Right ventricle myocardium superior (tissue), 1 donor: ENCODE measurements around the gene DPM3. TPM values are rescaled to one million over a fixed set of nuclear protein-coding genes. Genes with fewer than 3 reads are reported as not detected.

ENCODE experiments used
- ATAC-seq: fragments of 200-7000 bp; cut with Tn5 transposase; one replicate; pipeline ENCODE4 v1.9.1; 2020; ENCODE audit warnings: mild to moderate bottlenecking; ENCODE audit not compliant: poor library complexity
- DNase-seq: peaks from one replicate; pipeline ENCODE4 v3.0.0-alpha.2; 2020
- intact Hi-C: fragments of 100-400 bp; cut with DNase I; formaldehyde crosslinking; loops from one replicate; pipeline ENCODE4 v1.11.2; 2022
- total RNA-seq: library from RNA; stranded (reverse); fragmentation: NEBNext Ultra II Directional; extraction: Animal tissue kit (Norgen Biotek cat#: 25700); gene quantifications from one replicate; pipeline ENCODE4 v1.2.1, GENCODE V29; 2021
- donor health status: DM: no; HTN: yes; CAD: no; lungs with severe emphysema.

Gene DPM3
- total RNA-seq, 1 donor from 2014 or later: 49.4 TPM

DNA sequence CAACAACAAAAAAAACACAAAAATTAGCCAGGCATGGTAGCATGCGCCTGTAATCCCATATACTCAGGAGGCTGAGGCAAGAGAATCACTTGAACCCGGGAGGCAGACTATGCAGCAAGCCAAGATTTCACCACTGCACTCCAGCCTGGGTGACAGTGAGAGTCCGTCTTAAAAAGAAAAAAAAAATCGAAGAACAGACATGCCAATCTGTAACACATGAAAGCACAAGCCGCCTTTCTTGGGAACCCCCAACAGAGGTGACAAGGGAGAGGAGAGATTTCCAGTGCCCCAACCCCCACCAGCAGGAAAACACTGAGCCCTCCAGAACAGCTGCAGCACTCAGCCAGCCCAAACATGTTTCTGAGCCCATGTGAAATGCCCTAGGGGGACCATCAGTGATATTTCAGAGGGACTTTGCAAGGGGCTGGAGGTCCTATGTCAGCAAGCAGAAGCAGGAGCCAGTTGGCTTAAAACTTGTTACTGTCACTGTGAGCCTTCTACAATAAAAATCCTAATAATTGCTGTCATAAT lies 26.8 kb downstream of the DPM3 start:
- ATAC-seq (no peak), DNase-seq (no peak)
- intact Hi-C loops: no loop called here

DNA sequence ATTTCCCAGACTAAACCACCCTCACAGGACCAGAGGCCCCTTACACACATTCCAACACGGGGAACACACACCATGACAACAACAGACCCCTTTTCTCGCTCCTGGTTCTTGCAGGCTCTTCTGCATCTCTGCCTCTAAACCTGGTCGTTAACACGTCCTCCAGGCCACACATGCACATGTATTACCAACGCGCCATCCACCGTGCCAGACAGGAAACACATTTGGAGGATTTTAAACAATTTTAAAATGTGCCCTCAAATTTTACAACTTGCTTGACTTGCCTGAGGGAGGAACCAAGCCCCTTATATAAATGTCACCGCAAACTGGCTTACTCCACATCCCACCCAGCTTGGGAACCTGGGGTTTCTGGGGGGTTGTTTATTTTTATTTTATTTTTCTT lies 29.5 kb downstream of the DPM3 start:
- DNase-seq (no peak), ATAC-seq (no peak)
- intact Hi-C loops: no loop called here

DNA sequence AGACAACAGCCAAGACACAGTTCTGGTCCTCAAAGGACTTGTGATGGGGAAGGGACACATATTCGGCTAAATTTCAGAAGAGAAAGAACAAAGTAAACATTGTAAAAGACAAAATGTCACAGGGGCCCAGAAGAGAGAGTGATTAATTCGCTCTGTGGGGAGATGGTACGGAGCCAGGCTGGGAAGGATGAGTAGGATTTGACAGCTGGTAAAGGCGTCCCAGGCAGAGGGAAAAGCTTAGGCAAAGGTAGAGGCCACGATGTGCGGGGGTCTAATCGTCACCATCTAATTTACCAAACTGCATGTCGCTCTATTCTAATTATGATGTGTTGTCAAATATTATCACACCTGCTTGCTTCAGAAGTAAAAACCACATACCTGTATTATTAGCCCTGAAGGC lies 29.9 kb downstream of the DPM3 start:
- no peak for DNase-seq
- intact Hi-C loops: no loop called here
- ATAC-seq: no peak

DNA sequence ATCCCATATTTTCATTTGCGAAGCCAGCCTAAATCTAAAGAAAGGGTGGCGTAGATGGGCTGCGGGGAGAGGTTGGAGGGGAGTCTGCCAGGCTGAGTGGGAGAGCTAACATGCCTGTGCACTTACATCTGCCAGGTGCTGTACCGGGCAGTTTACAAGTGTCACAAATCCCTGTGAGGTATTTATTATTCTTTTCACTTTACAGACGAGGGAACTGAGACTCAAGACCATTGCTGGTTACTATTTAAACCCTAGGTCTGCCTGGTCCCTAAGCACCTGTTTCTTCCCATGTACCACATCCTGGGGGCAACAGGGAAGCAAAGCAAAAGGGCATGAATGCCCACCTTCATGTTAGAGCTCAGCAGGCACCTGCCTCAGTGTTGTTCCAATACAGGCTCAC lies 32.0 kb downstream of the DPM3 start:
- DNase-seq (no peak), ATAC-seq (no peak)
- intact Hi-C loops: no loop called here

DNA sequence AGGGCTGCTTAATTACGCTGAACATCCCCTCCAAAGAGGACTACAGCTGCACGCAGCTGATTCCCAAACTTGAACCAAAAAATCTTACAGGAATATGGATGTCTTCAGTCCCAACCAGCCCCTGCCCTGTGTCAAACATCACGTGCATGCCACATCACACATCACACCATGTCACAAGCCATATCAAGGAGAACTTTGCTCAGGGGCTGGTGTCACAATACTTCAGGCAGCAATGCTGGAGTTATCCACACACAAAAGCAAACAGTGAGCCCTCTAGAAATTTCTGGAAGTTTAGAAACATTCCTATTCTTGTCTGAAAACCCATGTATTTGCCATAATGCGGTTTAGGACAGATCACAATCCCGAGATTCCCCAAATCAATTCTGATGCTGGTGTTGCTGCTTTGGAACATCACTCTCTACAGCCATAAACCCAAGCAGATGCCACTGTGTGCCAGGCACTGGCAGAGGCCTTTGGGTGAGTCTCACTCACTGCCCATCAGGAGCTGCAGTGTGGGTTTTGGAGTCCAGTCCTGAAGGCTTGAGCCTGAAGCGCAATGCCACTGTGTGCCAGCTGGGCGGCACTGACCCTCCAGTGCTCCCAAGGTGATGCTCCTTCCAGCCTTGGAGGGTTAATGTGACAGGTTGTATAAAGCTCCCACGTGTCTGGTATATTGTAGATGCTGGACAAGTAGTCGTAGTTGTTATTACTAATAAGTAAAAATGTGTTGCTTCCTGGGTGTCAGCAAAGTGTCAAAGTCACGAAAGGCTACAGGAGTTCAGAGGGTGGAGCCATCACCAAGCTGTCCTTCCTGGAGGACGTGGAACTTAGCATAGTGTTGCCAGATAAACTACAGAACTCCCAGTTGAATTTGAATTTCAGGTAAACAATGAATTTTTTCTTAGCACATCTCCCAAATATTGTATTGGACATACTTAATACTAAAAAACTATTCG lies 32.7 kb downstream of the DPM3 start:
- intact Hi-C loops: no loop called here
- DNase-seq (no peak), ATAC-seq (no peak)

DNA sequence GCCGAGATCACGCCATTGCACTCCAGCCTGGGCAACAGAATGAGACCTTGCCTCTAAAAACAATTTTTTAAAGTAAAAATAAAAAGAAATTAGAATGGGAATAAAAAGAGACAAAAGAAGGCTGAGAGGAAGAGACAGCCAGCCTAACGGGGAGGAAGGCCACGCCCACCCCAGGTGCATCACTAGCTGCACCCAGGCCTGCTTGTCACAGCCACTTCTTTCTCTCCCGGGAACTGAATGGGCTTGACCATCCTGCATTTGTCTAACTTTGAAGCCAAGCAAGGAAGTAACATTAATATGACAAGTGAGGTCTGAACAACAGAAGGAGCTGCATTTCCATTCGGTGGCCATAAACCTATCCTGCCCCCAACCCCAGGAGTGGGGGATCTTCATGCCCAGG lies 33.5 kb downstream of the DPM3 start:
- intact Hi-C loops: no loop called here
- DNase-seq (no peak), ATAC-seq (no peak)

DNA sequence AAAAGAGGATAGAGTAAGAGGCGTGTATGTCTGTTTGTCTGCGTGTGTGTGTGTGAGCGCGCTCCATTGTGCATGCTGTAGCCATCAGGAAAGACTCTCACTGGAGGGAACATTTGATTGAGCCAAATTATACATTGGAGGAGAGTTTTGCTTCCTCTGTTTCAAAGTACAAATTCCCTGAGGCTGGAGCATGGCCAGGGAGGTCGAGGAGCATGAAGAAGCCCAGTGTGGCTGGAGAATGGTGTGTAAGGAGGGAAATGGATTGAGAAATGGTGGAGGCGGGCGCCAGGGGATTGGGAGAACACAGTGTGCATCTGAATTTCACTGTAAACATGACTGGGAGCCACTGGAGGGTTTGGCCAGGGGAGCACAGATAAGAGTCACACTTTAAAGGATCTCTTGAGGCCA lies 34.7 kb downstream of the DPM3 start:
- intact Hi-C loops: no loop called here
- ATAC-seq (peak; percentile 18), DNase-seq (peak; percentile 58)

DNA sequence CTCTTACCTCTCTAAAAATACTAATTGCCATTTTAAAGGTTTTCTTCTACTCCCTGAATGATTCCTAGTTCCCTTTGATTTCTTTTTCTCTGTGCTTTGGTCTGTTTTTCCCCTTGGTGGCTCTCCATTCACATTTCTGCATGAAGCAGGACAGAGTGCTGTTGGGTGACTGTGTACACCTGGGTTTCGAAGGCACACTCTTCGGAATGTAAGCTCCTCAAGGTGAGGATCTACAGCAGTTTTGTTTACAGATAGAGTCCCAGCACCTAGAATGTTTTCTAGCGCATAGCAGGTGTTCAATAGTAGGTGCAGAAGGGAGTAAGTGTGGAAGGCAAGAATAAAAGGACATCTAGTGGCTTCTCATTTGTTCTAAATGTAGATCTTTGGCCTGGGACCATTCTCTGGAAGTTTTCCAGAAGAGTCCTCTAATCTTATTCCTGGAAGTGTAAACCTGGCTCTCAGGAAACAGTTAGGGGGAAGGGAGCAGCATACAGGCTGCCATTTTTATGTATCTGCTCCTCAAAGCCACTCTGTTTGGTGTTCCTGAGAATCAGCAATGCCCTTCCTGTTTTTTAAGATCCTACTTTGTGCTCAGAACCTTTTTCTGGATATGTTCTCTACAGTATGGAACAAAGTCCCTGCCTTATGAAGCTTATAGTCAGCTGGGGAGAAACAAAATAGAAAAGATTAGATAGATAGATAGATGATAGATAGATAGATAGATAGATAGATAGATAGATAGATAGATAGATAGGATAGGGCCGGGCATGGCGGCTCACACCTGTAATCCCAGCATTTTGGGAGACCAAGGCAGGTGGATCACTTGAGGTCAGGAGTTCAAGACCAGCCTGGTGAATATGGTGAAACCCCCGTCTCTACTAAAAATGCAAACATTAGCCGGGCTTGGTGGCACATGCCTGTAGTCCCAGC lies 35.5 kb downstream of the DPM3 start:
- intact Hi-C loops: no loop called here
- ATAC-seq: peak; percentile 69
- no peak for DNase-seq

DNA sequence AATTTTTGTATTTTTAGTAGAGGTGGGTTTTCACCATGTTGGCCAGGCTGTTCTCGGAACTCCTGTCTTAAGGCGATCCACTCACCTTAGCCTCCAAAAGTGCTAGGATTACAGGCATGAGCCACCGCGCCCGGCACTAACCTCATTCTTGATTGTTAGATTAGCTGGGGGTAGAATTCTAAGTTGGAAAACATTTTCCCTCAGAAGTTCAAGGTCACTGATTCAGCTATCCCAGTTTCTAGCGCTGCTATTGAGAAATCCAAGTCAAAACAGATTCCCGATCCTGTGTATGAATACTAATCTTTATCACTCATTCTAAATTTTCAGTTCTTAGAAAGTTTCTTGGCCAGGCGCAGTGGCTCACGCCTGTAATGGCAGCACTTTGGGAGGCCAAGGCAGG lies 37.0 kb downstream of the DPM3 start:
- intact Hi-C loops: no loop called here
- DNase-seq: no peak
- no peak for ATAC-seq

DNA sequence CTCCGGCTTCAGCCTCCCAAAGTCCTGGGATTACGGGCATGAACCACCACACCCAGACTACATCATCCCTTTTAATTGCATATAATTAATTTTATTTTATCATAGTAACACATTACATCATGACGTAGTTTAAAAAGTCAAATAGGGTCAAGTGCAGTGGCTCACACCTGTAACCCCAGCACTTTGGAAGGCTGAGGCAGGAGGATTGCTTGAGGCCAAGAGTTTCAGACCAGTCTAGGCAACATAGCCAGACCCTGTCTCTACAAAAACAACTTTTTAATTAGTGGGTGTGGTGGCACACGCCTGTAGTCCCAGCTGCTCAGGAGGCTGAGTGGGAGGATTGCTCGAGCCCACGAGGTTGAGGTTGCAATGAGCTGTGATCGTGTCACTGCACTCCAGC lies 41.0 kb downstream of the DPM3 start:
- DNase-seq (no peak), ATAC-seq (no peak)
- intact Hi-C loops: no loop called here

DNA sequence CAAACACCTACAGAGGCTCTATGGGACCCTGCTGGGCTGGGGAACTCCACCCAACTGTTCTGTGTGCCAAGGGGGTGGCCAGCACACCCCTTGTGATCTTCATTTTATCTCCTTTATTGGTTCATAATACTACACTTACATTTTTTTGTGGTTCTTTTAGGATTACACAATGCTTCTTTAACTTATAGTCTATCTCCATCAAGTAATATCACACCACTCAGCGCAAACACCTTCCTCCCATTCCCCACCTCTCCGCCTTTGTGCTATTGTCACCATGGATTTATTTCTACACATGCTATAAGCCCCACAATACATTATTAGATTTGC lies 45.7 kb downstream of the DPM3 start:
- DNase-seq: no peak
- ATAC-seq: no peak
- intact Hi-C loops: loop anchor here (5.0 kb wide), 1 partner anchor 33 kb away; the partner anchor contains the start of gene EFNA1

DNA sequence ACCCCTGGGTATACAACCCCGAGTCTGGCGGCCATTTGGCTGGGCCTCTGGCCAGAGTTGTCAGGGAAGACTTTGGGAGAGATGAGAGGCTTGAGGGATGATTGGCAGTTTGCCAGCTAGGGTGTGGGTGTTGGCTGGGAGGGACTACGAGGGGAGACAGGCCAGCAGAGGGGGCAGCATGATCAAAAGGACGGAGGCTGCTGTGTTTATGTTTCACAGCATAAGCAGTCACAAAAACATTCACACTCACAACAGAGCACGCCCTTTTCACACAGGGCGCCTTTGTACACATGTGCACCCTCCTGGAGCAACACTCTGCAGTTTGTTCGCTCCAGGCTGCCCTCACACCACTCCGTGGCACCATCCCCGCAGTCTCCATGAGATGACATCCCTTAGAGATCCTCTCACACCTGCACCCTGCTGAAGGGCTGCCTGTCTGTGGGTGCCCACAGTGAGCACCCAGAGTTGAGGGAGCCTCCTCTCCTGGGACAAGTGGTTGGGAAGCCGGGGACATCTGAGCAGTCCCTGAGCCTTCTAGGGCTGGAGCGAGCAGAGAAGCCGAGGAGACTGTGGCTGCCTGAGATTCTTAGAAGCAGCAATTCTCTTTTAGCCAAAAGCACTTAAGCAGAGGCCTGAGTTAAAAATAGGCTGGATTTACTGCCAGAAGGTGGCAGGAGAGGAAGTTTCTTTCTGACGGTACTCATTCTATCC lies 46.3 kb downstream of the DPM3 start:
- intact Hi-C loops: loop anchor here (5.0 kb wide), 1 partner anchor 33 kb away; the partner anchor contains the start of gene EFNA1
- ATAC-seq (peak; percentile 69), DNase-seq (no peak)

DNA sequence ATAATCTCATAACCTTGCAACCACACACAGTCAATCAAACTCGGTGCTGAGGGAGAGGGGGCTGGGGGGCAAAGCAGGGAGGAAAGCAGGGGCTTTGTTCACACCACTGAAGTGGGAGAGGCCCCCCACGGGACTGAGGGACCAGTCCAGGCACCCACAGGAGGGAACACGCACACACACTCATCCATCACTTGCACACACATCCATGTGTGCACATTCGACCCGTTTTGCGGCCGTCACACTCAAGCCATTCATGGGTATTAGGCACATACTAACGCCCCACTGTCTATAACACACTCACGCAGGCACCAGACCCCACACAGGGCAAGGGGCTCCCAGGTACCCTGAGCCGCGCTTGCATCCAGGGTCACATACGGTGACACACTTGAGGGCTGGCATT lies 47.7 kb downstream of the DPM3 start:
- DNase-seq: no peak
- intact Hi-C loops: loop anchor here (5.0 kb wide), 1 partner anchor 35 kb away; the partner anchor contains the start of gene EFNA1
- no peak for ATAC-seq

DNA sequence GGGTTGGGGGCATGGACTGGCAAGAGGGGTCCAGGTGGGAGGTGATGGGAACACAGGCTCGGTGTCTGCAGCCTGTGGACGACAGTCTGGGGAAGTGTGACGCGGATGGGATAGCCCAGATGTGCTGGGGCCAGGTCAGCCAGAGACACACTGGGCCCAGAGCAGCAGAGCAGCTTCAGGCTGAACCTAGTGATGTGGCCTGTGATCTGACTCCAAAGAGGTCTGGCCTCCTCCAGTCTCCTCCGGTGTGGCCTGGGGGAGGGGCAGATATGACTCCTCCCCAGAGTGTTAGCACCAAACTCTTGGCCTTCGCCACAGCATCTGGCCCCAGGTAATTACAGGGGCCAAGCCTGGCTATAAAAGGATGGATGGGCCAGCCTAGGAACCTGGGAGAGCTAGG lies 48.2 kb downstream of the DPM3 start:
- DNase-seq: no peak
- intact Hi-C loops: loop anchor here (5.0 kb wide), 1 partner anchor 35 kb away; the partner anchor contains the start of gene EFNA1
- ATAC-seq: no peak

DNA sequence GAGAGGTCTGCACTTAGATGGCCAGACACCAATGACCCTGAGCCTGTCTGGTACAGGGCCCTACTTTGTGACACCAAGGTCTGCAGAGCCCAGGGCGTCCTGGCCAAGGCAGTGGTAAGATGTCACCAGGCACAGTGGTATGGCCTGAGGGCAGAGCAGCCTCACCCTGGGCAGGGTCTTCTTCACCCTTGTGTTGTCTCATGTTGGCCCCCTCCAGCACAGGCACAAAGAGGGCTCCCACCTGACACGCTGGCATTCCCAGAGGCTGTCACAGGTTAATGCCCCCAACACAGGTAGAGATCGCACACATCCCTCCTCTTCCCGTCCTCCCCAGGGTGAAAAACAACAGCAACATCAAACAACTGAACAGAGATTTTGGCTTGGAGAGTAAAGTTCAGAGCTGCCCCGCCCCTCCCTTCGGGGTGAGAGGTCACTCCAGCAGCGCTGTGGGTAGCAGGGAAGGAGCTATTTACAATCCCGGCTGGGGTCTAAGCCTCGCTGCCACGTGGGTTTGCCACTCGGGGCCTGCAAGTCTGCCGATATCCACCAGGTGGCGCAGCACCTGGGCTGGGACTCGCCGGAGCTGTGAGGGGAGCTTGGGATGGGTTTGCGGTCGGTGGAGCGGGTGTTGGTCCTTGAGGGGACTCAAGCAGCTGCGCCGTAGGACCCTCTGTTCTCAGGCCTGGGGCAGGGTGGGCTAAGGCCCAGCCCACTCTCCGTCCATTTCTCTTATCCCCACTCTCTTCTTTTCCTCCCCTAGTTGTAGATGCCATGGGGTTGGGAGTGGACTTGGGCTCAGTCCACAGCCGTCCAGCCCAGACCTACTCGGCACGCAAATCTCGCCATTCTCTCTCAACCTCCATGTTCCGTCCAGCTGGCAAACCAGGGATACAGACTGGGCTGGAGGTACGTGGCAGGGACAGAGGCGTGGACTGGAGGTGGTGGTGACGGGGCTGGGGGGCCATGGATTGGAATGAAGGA lies 49.0 kb downstream of the DPM3 start:
- intact Hi-C loops: loop anchor here (2.0 to 5.0 kb wide), 2 partner anchors 36 to 75 kb away; partner anchors contain the start of gene EFNA1
- ATAC-seq (peak; percentile 74), DNase-seq (peak; percentile 89)
